IMR-90 (cell line): ENCODE results near the gene UXS1. TPM values are rescaled to one million over a fixed set of nuclear protein-coding genes. Genes with fewer than 3 reads are reported as not detected.
A peak's percentile ranks its signal among the peaks of the same experiment; 100 is the strongest.

Source experiments
- ATAC-seq: fragments of 200-7000 bp; cut with Tn5 transposase; 2 replicates; pipeline ENCODE4 v1.9.1; 2020; ENCODE audit warnings: low read depth, mild to moderate bottlenecking, moderate library complexity
- BruUV-seq: library from RNA; stranded (reverse); fragments of 400-500 nt; replicated peaks from 2 replicates; lab custom pipeline; 2021; lab: Mats Ljungman, UMichigan
- CTCF ChIA-PET: fragments of 300-600 bp; formaldehyde crosslinking; extraction: SDS; loops from one replicate; lab custom pipeline; 2021; ENCODE audit warnings: antibody characterized with exemption; lab: Yijun Ruan, JAX
- POLR2A ChIA-PET: fragments of 300-600 bp; sonication (Branson Sonifier 250); formaldehyde crosslinking; loops from one replicate; lab custom pipeline; 2022; ENCODE audit warnings: antibody characterized with exemption; ENCODE audit not compliant: unreplicated experiment; lab: Charles Lee
- DNase-seq: peaks from one replicate; pipeline ENCODE4 v3.0.0; 2013
- H2AFZ ChIP-seq: replicated peaks from 2 replicates; pipeline ENCODE3; 2013; ENCODE audit warnings: low read length, mild to moderate bottlenecking; ENCODE audit not compliant: poor library complexity
- H2AK5ac ChIP-seq: 2 replicates; pipeline ENCODE4 v1.6.1; 2013; ENCODE audit warnings: low read depth, low read length, inconsistent platforms
- H2AK9ac ChIP-seq: replicated peaks from 2 replicates; pipeline ENCODE3; 2013; ENCODE audit warnings: mild to moderate bottlenecking, low read depth, low read length, moderate library complexity; ENCODE audit not compliant: poor library complexity
- H2BK120ac ChIP-seq: 2 replicates; pipeline ENCODE4 v1.6.1; 2013; ENCODE audit warnings: low read depth, low read length, inconsistent platforms
- H2BK15ac ChIP-seq: 3 replicates; pipeline ENCODE4 v1.6.1; 2013; ENCODE audit warnings: low read depth, low read length, inconsistent platforms
- H2BK20ac ChIP-seq: 2 replicates; pipeline ENCODE4 v1.6.1; 2013; ENCODE audit warnings: low read depth, mild to moderate bottlenecking, inconsistent platforms, low read length, moderate library complexity
- H2BK5ac ChIP-seq: 2 replicates; pipeline ENCODE4 v1.6.1; 2013; ENCODE audit warnings: mild to moderate bottlenecking, low read depth, low read length, inconsistent platforms; ENCODE audit not compliant: poor library complexity, severe bottlenecking
- H3K14ac ChIP-seq: replicated peaks from 2 replicates; pipeline ENCODE4 v1.6.1; 2013; ENCODE audit warnings: low read depth, low read length, inconsistent platforms
- H3K18ac ChIP-seq: 2 replicates; pipeline ENCODE4 v1.6.1; 2013; ENCODE audit warnings: low read depth, low read length, control low read depth
- H3K23ac ChIP-seq: 2 replicates; pipeline ENCODE4 v1.6.1; 2013; ENCODE audit warnings: low read depth, low read length, inconsistent platforms
- H3K27ac ChIP-seq: 2 replicates; pipeline ENCODE4 v1.5.1; 2013; ENCODE audit warnings: mild to moderate bottlenecking, control low read depth, low read length; ENCODE audit not compliant: insufficient read depth
- H3K27me3 ChIP-seq: 2 replicates; pipeline ENCODE4 v1.6.1; 2013; ENCODE audit warnings: low read length; ENCODE audit not compliant: control insufficient read depth, insufficient read depth
- H3K36me3 ChIP-seq: 2 replicates; pipeline ENCODE4 v1.6.1; 2013; ENCODE audit warnings: low read length, mixed read lengths; ENCODE audit not compliant: control insufficient read depth, insufficient read depth
- H3K4ac ChIP-seq: 2 replicates; pipeline ENCODE4 v1.6.1; 2013; ENCODE audit warnings: low read depth, low read length, inconsistent platforms
- H3K4me1 ChIP-seq: 2 replicates; pipeline ENCODE4 v1.6.1; 2013; ENCODE audit warnings: low read length, mixed read lengths; ENCODE audit not compliant: control insufficient read depth, insufficient read depth
- H3K4me2 ChIP-seq: 2 replicates; pipeline ENCODE4 v1.6.1; 2013; ENCODE audit warnings: low read depth, mild to moderate bottlenecking, control low read depth, low read length, moderate library complexity
- H3K4me3 ChIP-seq: 2 replicates; pipeline ENCODE4 v1.5.1; 2013; ENCODE audit warnings: low read depth, mild to moderate bottlenecking, control low read depth, low read length, moderate library complexity; ENCODE audit not compliant: insufficient read depth
- H3K56ac ChIP-seq: 2 replicates; pipeline ENCODE4 v1.6.1; 2013; ENCODE audit warnings: low read length, inconsistent platforms; ENCODE audit not compliant: insufficient read depth; ENCODE audit errors: extremely low read depth
- H3K79me1 ChIP-seq, 2 experiments: 2 replicates each; pipeline ENCODE4 v1.6.1; 2013; ENCODE audit warnings: low read length in 2 of 2, inconsistent platforms in 1 of 2, low read depth in 1 of 2
- H3K9ac ChIP-seq: 2 replicates; pipeline ENCODE4 v1.6.1; 2013; ENCODE audit warnings: low read depth, low read length, control low read depth
- H3K9me1 ChIP-seq: 2 replicates; pipeline ENCODE4 v1.6.1; 2013; ENCODE audit warnings: low read length, inconsistent platforms; ENCODE audit not compliant: insufficient read depth
- H3K9me3 ChIP-seq: 2 replicates; pipeline ENCODE4 v1.6.1; 2013; ENCODE audit warnings: low read length; ENCODE audit not compliant: control insufficient read depth, insufficient read depth
- H4K20me1 ChIP-seq: 2 replicates; pipeline ENCODE4 v1.6.1; 2013; ENCODE audit warnings: low read length, inconsistent platforms; ENCODE audit not compliant: insufficient read depth
- H4K5ac ChIP-seq: 2 replicates; pipeline ENCODE4 v1.6.1; 2013; ENCODE audit warnings: mild to moderate bottlenecking, low read depth, low read length, control low read depth
- H4K8ac ChIP-seq, 2 experiments: 2 replicates each; pipeline ENCODE4 v1.6.1; 2013; ENCODE audit warnings: low read depth in 2 of 2, low read length in 2 of 2, control low read depth in 1 of 2, inconsistent platforms in 1 of 2
- H4K91ac ChIP-seq: 2 replicates; pipeline ENCODE4 v1.6.1; 2013; ENCODE audit warnings: low read depth, low read length, inconsistent platforms; ENCODE audit not compliant: insufficient read depth
- CHD1 ChIP-seq: IDR thresholded peaks from 2 replicates; pipeline ENCODE4 v1.6.1; 2012; ENCODE audit warnings: low read depth, low read length, improper control_type of control experiment
- MAZ ChIP-seq: IDR thresholded peaks from 2 replicates; pipeline ENCODE4 v1.6.1; 2012; ENCODE audit warnings: low read depth, mild to moderate bottlenecking, low read length, improper control_type of control experiment, moderate library complexity, borderline replicate concordance
- NFE2L2 ChIP-seq: fragments of 150-350 bp; IDR thresholded peaks from 2 replicates; pipeline ENCODE4 v1.6.1; 2016; ENCODE audit warnings: low read depth, mild to moderate bottlenecking, low read length
- RAD21 ChIP-seq: IDR thresholded peaks from 2 replicates; pipeline ENCODE4 v1.6.1; 2012; ENCODE audit warnings: low read length, improper control_type of control experiment
- RFX5 ChIP-seq: IDR thresholded peaks from 2 replicates; pipeline ENCODE4 v1.8.0; 2012; ENCODE audit warnings: low read depth, mild to moderate bottlenecking, low read length, moderate library complexity
- SMC3 ChIP-seq: fragments of 150-350 bp; IDR thresholded peaks from 2 replicates; pipeline ENCODE4 v1.6.1; 2016; ENCODE audit warnings: low read depth, mild to moderate bottlenecking, antibody characterized with exemption, low read length, moderate library complexity
- WGBS, 2 experiments: methylation state at CpG; one replicate each; pipeline versions ENCODE4 v1.1.5 to v1.1.7; 2013; ENCODE audit warnings: missing lambda C conversion rate in 2 of 2; ENCODE audit not compliant: insufficient read length in 1 of 2; ENCODE audit errors: extremely low coverage in 2 of 2; 5-methylcytosine and 5-hydroxymethylcytosine counted together
- dilution Hi-C: fragments of 300-500 bp; cut with HindIII; formaldehyde crosslinking; loops from one replicate; pipeline ENCODE4 v1.14.3; 2018; ENCODE audit warnings: low sequenced_read_pairs; ENCODE audit not compliant: unreplicated experiment
- in situ Hi-C: fragments of 300-500 bp; cut with MboI; formaldehyde crosslinking; loops from 3 replicates; pipeline ENCODE4 v1.14.3; 2019; ENCODE audit warnings: low sequenced_read_pairs, inconsistent platforms, mixed read lengths
- intact Hi-C: fragments of 100-400 bp; cut with micrococcal nuclease; formaldehyde crosslinking; loops from 2 replicates; pipeline ENCODE4 v1.10.0; 2022
- polyA plus RNA-seq, 3 experiments: library from polyadenylated mRNA; depleted of rRNA; stranded (reverse); fragments of >200 nt; gene quantifications; 2 replicates each; pipeline ENCODE4 v1.2.3, GENCODE V29; 2012; ENCODE audit warnings: low replicate concordance in 1 of 3
- total RNA-seq: library from RNA; depleted of rRNA; stranded (reverse); fragments of >200 nt; gene quantifications from 2 replicates; pipeline ENCODE4 v1.2.3, GENCODE V29; 2012
- TF ChIP-seq, protein P1 (sequence below): conservative IDR thresholded peaks from 2 replicates; pipeline ENCODE4 v1.5.1; 2012; ENCODE audit warnings: mild to moderate bottlenecking, low read depth, low read length, improper control_type of control experiment

Gene UXS1
- total and polyA plus RNA-seq, 2 of the 4 experiments (the other 2 are of a cell fraction), result 33.7 to 54.3 TPM

DNA sequence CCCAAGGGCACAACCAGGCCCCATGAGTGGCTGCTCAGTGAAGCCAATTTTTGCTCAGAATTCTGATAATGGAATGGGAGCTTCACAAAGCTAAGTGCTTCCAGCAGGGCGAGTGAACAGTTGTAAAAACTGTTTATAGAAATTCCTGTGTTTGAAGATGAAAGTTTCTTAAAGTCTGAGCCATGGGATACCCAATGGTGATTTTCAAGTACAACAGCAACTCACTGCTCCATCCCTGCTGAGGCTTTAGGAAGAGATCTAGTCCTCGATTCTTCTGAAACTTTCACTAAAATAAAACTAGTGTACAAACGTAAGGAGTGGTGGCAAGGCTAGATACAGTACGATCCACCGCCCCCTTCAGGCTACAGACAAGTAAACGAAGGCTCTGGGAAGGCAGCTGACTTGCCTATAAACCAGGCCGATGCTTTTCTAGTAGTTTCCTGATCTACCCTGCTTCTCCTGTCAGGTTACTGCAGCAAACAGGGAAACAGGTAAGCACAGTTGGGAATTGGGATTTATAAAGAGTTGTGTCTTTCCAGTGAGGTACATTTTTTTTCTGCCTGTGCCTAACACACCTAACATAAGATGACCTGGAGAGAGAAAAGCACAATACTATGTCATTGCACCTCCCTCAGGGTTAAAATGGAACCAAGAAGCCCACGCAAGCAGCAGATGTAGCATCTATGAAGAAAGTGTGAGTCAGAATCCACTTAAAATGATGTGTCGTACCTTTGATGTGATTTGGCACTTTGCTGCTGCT, 108.7 kb downstream of the UXS1 start:
- in situ Hi-C loops (no loop called here), intact Hi-C loops (loop anchor here (2.0 to 10.0 kb wide), 4 partner anchors 163 to 741 kb away; partner anchors contain the start of gene NCK2), dilution Hi-C loops (no loop called here)
- Histone ChIP-seq H3K56ac (no peak overlapping the region), H4K91ac (no peak overlapping the region), H3K9me3 (no peaks in the 10 kb centered on the region), H3K27ac (no peak overlapping the region), H3K4ac (no peak overlapping the region), H2BK15ac (no peak overlapping the region), H2BK5ac (no peak overlapping the region), H3K4me2 (no peak overlapping the region), H3K18ac (no peak overlapping the region), H2BK20ac (no peak overlapping the region), H3K79me1 (no peaks in the 10 kb centered on the region), H3K27me3 (peaks cover 10% of the 10 kb centered on the region), H3K4me1 (no peaks in the 10 kb centered on the region), H2AK5ac (no peak overlapping the region), H4K8ac (no peak overlapping the region), H4K5ac (no peak overlapping the region), H3K4me3 (no peak overlapping the region), H3K14ac (no peak overlapping the region), H3K36me3 (no peaks in the 10 kb centered on the region), H3K23ac (no peak overlapping the region), H2AK9ac (no peak overlapping the region), H2BK120ac (no peak overlapping the region), H3K9ac (no peak overlapping the region), H3K9me1 (no peaks in the 10 kb centered on the region), H2AFZ (no peak overlapping the region), H4K20me1 (no peaks in the 10 kb centered on the region)
- ChIA-PET POLR2A (no interaction called here), CTCF (interaction anchor here (0.6 to 1.3 kb wide), 5 partner anchors 394 to 510 kb away, joined by 3 read pairs; no protein-coding TSS in a partner anchor)
- TF ChIP-seq NFE2L2 (no peak), MAZ (no peak), CHD1 (no peak), RFX5 (no peak), RAD21 (peak; percentile 53), SMC3 (peak; percentile 29; the same call in 1 of the 2 replicates)
- TF ChIP-seq, protein P1, sequence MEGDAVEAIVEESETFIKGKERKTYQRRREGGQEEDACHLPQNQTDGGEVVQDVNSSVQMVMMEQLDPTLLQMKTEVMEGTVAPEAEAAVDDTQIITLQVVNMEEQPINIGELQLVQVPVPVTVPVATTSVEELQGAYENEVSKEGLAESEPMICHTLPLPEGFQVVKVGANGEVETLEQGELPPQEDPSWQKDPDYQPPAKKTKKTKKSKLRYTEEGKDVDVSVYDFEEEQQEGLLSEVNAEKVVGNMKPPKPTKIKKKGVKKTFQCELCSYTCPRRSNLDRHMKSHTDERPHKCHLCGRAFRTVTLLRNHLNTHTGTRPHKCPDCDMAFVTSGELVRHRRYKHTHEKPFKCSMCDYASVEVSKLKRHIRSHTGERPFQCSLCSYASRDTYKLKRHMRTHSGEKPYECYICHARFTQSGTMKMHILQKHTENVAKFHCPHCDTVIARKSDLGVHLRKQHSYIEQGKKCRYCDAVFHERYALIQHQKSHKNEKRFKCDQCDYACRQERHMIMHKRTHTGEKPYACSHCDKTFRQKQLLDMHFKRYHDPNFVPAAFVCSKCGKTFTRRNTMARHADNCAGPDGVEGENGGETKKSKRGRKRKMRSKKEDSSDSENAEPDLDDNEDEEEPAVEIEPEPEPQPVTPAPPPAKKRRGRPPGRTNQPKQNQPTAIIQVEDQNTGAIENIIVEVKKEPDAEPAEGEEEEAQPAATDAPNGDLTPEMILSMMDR, result peak; percentile 50
- no TSS peak for BruUV-seq
- peak; percentile 39 for DNase-seq
- peak; percentile 92 for ATAC-seq
- WGBS, 2 experiments, result no CpG with 5 or more reads among the region's 9 CpGs
